ENCODE results near the gene SCCPDH. TPM values are rescaled to one million over a fixed set of nuclear protein-coding genes. Genes with fewer than 3 reads are reported as not detected.

SCCPDH gene
- total RNA-seq, 4 donors from 2014 or later = 46.2 to 80.7 (median 53.5) TPM

GRCh38 chr1:246800356-246800755, 76.1 kb downstream of the SCCPDH start:
- TF ChIP-seq, protein P1, sequence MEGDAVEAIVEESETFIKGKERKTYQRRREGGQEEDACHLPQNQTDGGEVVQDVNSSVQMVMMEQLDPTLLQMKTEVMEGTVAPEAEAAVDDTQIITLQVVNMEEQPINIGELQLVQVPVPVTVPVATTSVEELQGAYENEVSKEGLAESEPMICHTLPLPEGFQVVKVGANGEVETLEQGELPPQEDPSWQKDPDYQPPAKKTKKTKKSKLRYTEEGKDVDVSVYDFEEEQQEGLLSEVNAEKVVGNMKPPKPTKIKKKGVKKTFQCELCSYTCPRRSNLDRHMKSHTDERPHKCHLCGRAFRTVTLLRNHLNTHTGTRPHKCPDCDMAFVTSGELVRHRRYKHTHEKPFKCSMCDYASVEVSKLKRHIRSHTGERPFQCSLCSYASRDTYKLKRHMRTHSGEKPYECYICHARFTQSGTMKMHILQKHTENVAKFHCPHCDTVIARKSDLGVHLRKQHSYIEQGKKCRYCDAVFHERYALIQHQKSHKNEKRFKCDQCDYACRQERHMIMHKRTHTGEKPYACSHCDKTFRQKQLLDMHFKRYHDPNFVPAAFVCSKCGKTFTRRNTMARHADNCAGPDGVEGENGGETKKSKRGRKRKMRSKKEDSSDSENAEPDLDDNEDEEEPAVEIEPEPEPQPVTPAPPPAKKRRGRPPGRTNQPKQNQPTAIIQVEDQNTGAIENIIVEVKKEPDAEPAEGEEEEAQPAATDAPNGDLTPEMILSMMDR (IDR thresholded peaks at IDR 0.05; ENCODE audit: low read depth) = no peak

- TF ChIP-seq, protein P1 (IDR thresholded peaks at IDR 0.05; ENCODE audit: low read depth) = no peak
Observed at GRCh38 chr1:246800756-246801155, 76.5 kb downstream of the SCCPDH start.

GRCh38 chr1:246801241-246802020, 77.2 kb downstream of the SCCPDH start:
- TF ChIP-seq, protein P1 (IDR thresholded peaks at IDR 0.05; ENCODE audit: low read depth) = no peak

DNA sequence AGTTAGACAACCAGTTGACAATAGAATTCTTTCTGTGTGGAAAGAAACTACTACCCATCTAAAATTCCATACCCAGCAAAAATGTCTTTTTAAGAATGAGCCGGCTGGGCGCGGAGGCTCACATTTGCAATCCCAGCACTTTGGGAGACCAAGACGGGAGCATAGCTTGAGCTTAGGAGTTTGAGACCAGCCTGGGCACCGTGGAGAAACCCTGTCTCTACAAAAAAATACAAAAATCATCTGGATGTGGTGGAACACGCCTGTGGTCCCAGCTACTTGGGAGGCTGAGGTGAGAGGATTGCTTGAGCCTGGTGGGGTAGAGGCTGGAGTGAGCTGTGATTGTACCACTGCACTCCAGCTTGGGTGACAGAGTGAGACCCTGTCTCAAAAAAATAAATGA, 79.2 kb downstream of the SCCPDH start:
- TF ChIP-seq, protein P1 (IDR thresholded peaks at IDR 0.05; ENCODE audit: low read depth) = no peak

GRCh38 chr1:246803883-246804282, 79.7 kb downstream of the SCCPDH start:
- TF ChIP-seq, protein P1 (IDR thresholded peaks at IDR 0.05; ENCODE audit: low read depth) = no peak

DNA sequence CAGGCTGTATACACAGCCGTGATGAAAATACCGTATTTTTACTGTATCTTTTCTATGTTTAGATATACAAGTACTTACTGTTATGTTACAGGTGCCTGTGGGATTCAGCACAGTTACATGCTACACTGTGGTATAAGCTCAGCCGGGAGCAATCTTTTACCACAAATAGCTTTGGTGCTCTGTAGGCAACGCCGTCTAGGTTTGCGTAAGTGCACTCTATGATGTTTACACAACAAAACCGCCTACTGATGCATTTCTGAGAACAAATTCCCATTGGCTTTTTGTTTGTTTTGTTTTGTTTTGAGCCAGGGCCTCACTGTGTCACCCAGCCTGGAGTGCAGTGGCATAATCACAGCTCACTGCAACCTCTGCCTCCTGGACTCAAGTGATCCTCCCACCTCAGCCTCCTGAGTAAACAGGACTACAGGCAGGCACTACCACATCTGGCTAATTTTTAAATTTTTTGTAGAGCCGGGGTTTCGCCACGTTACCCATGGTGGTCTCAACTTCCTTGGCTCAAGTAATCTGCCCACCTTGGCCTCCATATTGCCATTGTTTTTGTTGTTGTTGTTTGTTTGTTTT, 81.0 kb downstream of the SCCPDH start:
- TF ChIP-seq, protein P1 (IDR thresholded peaks at IDR 0.05; ENCODE audit: low read depth) = no peak

- TF ChIP-seq, protein P1 (IDR thresholded peaks at IDR 0.05; ENCODE audit: low read depth) = no peak
Observed at GRCh38 chr1:246809473-246809872, 85.3 kb downstream of the SCCPDH start.

Measured in subcutaneous adipose tissue (tissue), 4 donors.